NCI-H128 (cell line): ENCODE results near the gene XRCC6.
A peak's percentile ranks its signal among the peaks of the same experiment; 100 is the strongest.
"Not testable (repeated sequence)": the region's sequence is repeated elsewhere in the genome, so short reads cannot be mapped to it uniquely, and the experiment has no call there.

Experiments
- DNase-seq: peaks from one replicate; lab custom pipeline; 2025; ENCODE audit not compliant: unreplicated experiment; lab: John Stamatoyannopoulos, UW

The XRCC6 gene

DNA sequence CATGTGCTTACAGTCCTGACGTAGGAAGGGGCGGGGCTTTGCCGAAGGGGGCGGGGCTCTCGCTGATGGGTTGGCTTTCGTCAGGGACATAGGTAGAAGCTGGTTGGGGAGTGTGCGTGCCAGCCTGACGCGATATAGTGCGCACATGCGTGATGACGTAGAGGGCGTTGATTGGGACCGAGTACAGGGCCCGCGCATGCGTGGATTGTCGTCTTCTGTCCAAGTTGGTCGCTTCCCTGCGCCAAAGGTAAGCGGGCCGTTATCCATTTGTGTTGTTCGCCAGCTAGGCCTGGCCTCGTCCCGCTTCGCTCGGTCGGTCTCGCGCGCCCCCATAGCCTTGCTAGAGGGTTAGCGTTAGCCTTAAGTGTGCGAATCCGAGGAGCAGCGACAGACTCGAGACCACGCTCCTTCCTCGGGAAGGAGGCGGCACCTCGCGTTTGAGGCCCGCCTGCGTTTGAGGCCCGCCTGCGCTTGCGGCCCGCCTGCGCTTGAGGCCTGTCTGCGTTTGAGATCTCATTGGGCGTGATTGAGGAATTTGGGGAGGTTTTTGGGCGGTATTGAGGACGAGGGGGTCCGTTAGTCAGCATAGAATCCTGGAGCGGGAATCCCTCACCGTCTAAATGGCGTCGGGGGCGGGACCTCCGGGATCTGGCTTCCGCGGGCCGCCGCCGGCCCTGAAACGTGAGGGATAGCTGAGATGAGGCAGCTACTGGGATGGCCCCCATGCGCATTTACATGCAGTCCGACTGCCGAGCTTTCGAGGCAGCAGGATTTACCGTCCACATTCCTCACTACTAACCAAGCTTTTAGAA, at the start of gene XRCC6:
XRCC6 (plus strand) TSS at position 197 of the 812 bp plus-strand sequence. CDS start 710 bp downstream, outside the sequence.
- peak; percentile 90 for DNase-seq

DNA sequence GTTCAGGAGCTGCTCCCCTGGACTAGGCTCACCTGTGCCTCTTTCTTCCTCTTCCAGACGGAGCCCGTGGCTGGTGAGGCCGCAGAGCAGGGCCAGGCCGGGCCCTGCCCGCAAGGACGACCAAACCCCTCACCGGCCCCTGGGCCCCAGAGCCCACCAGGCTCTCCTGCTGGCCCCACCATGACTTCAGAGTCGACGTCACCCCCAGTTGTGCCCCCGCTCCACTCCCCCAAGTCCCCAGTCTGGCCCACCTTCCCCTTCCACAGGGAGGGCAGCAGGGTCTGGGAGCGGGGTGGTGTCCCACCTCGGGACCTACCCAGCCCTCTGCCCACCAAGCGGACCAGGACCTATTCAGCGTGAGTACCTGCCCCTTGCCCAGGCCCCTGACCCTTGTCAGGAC, 49.3 kb upstream of the XRCC6 start:
- no peak for DNase-seq

DNA sequence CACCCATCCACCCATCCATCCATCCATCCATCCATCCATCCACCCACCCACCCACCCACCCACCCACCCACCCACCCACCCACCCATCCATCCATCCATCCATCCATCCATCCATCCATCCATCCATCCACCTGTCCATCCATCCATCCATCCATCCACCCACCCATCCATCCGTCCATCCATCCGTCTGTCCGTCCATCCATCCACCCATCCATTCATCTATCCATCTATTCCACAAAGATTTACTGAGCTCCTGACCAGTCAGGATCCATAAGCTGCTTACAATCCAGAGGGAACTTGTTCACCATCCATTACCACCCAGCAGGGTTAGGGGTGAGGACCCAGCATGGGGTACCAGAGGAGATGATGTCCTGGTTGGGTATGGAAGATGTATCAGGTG, 48.8 kb upstream of the XRCC6 start:
- DNase-seq, result not testable (repeated sequence)

GRCh38 chr22:41573677-41574076, 47.4 kb upstream of the XRCC6 start:
- no peak for DNase-seq

DNA sequence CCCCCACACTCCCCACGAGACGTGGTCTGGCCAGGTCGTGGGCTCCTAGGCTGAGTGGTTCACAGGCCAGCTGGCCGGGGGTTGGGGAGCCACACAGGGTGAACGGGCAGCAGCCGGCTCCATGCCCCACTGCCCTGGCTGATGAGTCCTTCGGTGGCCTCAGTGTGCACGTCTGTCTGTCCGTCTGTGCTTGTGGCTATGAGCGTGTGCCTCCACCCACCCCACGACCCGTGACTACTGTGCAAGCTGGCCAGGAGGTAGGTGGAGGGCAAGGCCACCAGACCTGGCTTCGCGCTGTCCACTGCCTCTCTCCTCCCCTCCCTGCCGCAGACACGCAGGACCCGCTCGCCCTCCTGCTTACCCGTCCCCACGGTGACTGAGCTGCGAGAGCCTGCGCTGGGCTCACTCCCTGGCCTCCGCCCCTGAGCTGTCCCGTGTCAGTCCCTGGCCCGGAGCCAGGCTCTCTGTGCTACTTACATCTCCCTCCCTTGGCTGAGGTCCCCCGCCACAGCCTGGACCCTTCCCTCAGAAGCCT, 46.2 kb upstream of the XRCC6 start:
- no peak for DNase-seq

GRCh38 chr22:41575533-41575932, 45.6 kb upstream of the XRCC6 start:
- DNase-seq, result no peak

DNA sequence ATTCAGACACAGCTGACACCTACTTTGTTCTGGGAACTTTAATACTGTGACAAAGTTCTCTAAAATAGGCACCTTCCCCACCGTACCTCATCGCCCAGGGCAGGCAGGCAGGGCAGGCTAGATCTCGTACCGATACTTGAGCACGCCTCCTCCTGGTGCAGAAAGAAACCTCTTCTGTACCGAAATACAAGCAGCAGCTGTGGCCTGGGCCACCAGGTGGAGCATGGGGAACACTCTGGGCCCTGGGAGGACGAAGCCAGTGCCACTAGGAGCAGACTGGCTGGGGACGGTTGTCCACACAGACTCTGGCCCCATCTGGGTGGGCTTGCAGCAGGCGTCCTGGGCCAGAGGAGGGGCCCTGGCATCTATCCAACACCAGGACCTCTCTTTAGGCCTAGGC, 44.2 kb upstream of the XRCC6 start:
- DNase-seq, result no peak

GRCh38 chr22:41578114-41578513, 43.0 kb upstream of the XRCC6 start:
- no peak for DNase-seq

DNA sequence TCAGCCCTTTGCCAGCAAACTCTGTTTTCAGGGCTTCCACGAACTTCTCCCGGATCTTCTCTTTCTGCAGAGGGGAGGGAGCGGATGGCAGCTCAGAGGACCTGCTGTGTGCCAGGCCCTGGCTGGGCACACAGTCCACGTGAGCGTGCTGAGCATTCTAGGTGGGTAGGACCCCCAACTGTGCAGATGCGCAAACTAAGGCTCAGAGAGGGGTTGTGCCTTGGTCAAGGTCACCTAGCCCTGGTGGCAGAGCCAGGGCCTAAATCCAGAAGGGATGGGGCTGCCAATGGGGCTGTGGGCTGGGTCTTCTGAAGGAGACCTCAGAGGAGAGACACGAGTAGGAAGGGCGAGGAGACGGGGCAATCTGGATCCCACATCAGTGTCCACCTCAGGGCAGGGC, 42.3 kb upstream of the XRCC6 start:
- DNase-seq, result no peak

GRCh38 chr22:41579297-41579996, 41.6 kb upstream of the XRCC6 start:
- no peak for DNase-seq

- DNase-seq, result no peak
Observed at GRCh38 chr22:41579997-41580355, 41.1 kb upstream of the XRCC6 start.

DNA sequence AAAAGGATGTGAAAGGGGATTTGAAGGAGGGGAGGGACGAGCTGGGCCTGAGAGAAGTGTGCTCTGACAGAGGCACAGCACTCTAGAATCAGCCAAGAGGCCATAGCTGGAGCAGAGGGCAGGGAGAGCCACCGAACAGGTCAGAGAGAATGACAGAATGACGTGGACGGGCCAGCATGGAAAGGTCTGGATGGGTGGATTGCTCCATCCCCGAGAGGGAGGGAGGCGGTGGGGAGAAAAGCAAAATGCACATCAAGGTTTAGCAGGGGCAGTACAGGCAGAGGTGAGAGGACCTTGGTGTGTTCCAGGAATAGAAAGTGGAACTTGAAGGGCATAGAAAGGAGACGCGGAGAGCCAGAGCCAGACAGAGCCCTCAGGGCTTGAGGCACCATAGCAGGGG, 38.4 kb upstream of the XRCC6 start:
- no peak for DNase-seq

DNA sequence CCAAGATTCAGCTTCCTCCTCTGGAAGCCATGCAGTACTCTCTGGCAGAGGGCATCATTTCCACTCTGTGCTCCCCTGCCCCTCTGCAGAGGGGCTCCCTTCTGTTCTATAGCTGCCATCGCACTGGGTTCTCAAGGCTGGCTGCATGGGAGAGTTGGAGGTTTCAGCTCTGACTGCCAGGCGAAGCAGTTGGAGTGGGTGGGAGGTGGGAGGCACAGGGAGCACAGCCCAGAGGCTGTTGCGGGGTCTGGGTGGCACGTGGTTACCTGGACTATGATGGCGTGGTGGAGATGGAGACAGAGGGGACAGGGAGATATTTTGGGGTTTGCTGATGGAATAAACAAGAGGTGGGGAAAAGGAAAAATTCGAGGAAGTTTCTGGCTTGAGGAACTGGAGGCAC, 36.2 kb upstream of the XRCC6 start:
- no peak for DNase-seq

GRCh38 chr22:41585898-41586297, 35.2 kb upstream of the XRCC6 start:
- DNase-seq, result no peak

DNA sequence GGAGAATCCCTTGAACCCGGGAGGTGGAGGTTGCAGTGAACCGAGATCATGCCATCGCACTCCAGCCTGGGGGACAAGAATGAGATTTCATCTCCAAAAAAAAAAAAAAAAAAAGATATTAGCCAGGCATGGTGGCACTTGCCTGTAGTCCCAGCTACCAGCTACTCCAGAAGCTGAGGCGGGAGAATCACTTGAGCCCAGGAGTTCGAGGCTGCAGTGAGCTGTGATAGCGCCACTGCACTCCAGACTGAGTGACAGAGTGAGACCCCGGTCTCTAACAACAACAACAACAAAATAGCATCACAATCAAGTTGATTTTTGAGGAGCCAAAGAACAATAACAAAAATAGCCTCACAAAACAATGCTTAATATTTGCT, 33.8 kb upstream of the XRCC6 start:
- no peak for DNase-seq

DNA sequence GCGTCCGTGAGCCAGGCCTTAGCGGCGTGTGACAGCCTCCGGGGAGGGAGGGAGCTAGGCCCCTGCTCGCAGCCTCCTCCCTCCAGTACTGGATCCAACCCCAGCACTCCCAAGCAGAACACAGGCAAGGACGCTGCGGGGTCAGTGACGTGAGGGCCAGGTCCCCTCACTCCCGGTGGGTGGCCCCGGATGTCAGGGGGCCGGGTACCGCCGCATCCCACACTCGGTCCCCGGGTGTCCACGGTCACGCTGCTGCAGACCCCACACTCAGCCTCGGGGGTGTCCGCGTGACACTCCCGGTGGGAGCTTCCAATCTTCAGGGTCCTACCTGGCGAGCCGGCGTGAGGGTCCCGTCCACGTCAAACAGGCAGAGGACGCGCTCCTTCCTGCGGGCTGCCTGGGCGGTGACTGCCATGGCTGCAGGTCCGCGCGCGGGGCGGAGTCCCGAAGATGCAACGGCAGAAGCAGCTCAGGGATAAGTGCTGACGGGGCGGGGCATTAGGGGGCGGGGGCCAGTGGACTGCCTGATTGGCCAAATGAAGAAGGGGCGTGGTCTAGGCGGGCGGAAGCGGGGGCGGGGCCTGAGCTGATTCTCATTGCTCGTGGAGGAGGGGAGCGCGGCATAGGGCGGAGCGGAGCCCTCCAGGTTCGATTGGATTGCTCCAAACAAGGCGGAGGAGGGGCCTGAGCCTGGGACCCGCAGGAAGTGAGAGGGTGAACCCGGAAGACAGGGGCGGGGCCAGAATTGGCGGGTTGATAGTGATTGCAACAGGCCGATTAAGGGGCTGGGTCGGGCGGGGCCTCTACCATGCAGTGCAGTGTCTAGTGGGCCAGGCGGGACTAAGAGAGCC, 31.5 kb upstream of the XRCC6 start, which contains the start of gene PMM1:
PMM1 (minus strand) TSS at position 450 of the 851 bp plus-strand sequence; CDS start at position 415, 35 bp downstream.
- DNase-seq, result peak; percentile 96

DNA sequence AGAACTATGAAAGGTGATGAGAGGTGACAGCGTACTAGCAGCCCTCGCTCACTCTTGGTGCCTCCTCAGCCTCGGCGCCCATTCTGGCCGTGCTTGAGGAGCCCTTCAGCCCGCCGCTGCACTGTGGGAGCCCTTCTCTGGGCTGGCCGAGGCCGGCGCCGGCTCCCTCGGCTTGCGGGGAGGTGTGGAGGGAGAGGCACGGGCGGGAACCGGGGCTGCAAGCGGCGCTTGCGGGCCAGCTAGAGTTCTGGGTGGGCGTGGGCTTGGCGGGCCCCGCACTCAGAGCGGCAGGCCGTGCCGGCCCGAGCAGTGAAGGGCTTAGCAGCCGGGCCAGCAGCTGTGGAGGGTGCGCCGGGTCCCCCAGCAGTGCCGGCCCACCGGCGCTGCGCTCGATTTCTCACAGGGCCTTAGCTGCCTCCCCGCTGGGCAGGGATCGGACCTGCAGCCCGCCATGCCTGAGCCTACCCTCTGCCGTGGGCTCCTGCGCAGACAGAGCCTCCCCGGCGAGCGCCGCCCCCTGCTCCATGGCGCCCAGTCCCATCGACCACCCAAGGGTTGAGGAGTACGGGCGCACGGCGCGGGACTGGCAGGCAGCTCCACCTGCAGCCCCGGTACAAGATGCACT, 27.6 kb upstream of the XRCC6 start:
- not testable (repeated sequence) for DNase-seq

DNA sequence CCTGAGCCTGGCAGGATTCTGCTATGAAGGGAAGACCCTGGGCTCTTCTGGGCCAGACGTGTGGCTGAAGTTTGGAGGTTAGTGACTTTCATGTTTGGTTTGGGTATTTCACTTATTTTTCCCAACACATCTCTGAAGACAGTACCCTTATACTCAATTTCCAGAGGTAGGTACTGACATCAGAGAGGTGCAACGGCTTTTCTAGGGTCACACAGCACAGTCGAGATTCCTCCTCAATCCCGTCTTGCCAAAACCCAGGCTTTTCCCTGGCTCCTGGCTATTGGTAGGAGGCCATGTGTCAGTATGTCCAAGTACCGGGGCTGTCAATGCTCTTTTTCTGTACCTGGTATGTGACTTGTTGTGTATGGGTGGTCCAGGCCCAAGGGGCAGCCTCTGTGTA, 25.4 kb upstream of the XRCC6 start:
- no peak for DNase-seq

DNA sequence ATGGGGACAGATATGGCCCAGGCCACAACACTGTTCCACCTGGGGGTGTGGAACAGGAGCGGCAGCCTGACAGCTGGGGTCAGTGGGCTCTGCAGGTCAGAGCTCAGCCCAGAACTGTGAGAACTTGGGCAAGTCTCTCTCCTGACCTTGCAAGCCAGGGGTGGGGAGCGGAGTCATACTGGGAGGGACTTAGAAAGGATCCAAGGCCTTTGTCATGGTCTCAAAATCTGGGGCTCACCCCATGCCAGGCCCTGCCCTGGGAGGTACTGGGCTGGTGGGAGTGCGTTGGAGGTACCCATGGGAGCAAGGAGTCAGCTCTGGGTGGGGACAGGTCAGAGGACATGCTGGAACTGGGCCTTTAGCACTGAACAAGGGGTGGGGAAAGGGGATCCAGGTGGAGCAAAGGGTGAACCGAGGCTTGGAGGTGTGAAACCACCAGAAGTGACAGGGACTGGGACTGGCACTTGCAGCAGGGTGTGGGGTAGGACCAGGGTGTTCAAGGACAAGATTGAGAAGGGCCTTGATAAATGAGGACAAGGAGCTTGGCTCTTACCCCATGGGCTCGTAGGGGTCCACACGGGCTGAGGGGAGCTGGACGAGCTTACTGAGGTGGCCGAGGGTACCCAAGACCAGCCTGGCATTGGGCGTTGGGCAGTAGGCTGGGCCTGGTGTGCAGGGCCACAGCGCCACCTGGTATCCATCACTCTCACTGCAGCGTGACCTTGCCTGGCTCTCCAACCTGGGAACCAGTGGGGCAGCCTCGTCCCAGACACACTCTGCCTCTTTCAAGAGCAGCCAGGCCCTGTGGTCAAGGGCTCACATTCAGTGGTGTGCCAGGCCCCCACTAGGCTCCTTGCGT, 24.1 kb upstream of the XRCC6 start:
- DNase-seq, result peak; percentile 3

DNA sequence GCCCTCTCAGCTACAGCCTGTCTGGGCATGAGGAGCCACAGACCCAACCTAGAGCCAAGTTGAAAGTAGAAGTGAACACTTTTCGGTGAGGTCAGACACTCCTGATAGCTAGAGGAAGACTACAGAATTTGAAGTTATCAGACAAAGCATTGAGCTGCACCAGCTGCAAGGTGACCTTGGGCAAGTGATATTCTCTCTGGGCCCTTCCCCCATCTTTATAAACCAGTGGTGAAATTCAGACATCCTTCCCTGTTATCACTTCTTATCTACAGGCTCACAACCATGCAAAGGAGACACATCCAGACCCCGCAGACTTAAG, 23.5 kb upstream of the XRCC6 start:
- no peak for DNase-seq
